HT1080 (cell line): ENCODE data around the gene FBXW7. TPM values are rescaled to one million over a fixed set of nuclear protein-coding genes. Genes with fewer than 3 reads are reported as not detected.

Experiments used
- DNase-seq: peaks from one replicate; pipeline ENCODE4 v3.0.0-alpha.2; 2015; ENCODE audit warnings: low read depth
- total RNA-seq: library from RNA; depleted of rRNA; stranded (reverse); fragments of >200 nt; shearing (Covaris generic); gene quantifications from 2 replicates; pipeline ENCODE4 v1.2.3, GENCODE V29; 2014

The FBXW7 gene
- total RNA-seq, 1 experiment from 2014 or later, result 17.4 TPM

GRCh38 chr4:152374606-152375285, 161.1 kb downstream of the FBXW7 start:
- no peak for DNase-seq

- DNase-seq, result no peak
Measured at GRCh38 chr4:152374153-152374552, 161.7 kb downstream of the FBXW7 start.

DNA sequence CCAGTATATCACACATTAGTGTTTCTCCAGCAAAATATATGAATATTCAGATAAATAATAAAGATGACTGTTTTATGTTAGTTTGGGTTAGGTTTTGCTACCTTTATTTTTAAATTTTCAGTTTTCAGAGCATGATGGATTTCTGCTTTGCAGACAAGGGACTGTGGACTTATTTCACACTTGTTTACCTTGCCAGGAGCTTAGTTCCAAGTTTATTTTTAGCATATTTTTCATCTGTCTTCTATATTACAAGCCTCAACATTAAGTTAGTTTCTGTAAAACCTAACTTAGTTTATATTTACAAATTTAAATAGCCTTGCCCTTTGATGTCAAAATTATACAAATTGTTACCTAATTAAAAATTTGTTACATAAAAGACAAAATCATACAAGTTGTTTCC, 163.4 kb downstream of the FBXW7 start:
- DNase-seq, result no peak

DNA sequence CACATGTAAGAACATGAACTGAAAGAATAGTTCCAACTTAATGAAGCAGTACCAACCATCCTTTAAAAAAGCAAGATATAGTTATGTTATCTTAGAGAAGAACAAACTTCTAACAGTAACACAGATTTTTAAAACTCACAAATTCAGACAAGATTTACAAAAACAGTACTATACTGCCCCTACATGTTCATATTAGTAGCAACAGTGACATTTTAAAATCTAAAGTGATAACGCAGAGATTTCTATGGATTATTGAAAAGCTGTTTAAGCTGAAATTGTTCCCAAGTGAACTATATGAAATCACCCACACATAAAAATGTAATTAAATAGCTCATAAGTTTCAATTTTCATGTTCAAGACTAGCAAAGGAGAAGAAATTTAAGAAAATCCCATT, 166.0 kb downstream of the FBXW7 start:
- DNase-seq, result no peak

GRCh38 chr4:152369203-152369901, 166.5 kb downstream of the FBXW7 start:
- no peak for DNase-seq

- no peak for DNase-seq
Measured at GRCh38 chr4:152368001-152368400, 167.9 kb downstream of the FBXW7 start.

- DNase-seq, result no peak
Measured at GRCh38 chr4:152364883-152365282, 171.0 kb downstream of the FBXW7 start.

- DNase-seq, result no peak
Measured at GRCh38 chr4:152364383-152364782, 171.5 kb downstream of the FBXW7 start.

DNA sequence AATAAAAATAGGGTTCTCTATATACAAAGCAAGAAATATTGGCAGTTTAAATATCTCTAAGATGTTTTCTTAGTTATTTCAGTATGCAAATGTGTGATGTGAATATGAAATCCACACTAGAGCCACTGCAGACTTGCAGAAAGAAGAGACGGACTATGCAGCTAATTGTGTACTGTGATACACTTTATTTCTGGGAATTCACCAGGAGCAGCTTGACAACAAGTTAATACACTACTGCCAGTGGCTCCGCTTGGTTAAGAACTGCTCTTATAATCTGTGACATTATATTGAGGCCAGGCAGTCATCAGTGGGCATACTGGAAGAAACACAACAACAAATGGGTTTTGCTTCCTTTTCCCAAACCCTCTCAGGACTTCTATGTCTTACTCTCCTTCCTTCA, 172.0 kb downstream of the FBXW7 start:
- no peak for DNase-seq

GRCh38 chr4:152363086-152363485, 172.8 kb downstream of the FBXW7 start:
- DNase-seq, result no peak

DNA sequence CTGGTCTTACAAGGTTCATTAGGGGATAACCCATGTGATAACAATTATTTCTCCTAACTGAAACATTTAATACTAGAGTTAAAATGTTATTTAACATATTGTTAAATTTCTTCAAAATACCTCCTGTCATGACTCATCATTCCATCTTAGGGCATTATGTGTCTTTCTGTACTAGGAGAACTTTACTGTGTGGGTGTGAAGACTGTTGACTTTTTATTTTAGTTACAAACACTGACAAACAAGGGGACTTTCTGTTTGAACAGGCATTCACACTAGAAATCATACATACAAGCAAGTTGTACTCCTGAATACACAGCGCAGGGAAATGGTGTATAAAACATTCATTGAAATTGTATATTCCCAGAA, 175.9 kb downstream of the FBXW7 start:
- no peak for DNase-seq

- DNase-seq, result no peak
Measured at GRCh38 chr4:152359208-152360044, 176.5 kb downstream of the FBXW7 start.

DNA sequence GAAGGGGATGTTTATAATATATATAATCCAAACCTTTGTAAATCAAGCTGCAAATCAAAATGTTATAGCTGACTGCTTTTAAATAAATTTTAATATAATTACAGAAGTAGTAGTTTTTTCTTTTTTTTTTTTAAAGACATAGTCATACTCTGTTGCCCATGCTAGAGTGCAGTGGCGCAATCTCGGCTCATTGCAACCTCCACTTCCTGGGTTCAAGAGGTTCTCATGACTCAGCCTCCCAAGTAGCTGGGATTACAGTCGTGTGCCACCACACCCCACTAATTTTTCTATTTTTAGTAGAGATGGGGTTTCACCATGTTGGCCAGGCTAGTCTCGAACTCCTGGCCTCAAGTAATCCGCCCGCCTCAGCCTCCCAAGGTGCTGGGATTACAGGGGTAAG, 178.7 kb downstream of the FBXW7 start:
- DNase-seq, result peak; percentile 57

DNA sequence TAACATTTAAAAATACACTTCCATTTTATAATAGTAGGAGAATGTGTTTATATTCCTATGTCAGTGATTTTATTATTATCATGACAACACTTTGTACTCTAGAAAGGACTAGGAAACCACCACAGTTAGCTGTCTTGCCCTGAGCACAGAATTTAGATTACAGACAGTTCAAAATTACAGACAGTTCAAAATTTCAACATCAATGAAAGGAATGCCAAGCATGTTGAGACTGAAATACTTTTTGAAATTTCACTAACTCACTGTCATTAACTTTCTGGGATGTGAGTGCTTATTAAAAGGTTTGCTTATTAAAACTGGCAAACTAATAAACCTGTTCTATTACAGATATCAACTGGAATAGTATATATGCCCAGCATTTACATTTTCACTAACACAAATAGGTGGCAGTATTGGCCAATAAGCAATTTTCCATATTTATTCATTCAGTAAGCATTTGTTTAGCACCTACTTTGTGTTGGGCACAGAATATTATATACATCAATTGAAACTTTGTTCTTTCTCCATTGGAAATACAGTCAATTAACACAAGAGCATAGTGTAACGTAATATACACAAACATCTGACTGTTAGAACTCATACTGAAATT, 179.4 kb downstream of the FBXW7 start:
- DNase-seq, result no peak

GRCh38 chr4:152352622-152353116, 183.2 kb downstream of the FBXW7 start:
- peak; percentile 42 for DNase-seq

GRCh38 chr4:152352215-152352614, 183.7 kb downstream of the FBXW7 start:
- DNase-seq, result no peak

- DNase-seq, result no peak
Measured at GRCh38 chr4:152351080-152351479, 184.8 kb downstream of the FBXW7 start.

DNA sequence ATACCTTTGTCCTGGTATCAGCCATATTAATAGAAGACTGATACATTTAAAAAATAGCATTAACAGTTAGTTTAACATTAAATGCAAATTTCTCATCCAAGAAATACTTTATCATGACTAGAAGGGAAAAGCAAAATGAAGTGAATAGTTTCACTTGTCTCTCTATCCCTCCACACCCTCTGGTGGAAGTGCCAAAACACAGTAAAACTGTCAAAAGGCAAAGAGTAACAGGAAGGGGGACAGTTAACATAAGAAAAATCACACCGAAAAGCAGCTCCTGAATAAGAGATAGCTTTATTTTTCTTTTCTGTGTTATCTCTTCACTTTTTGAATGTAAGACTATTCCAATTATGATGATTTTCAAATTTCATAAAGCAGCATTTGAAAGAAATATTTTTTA, 187.2 kb downstream of the FBXW7 start:
- peak; percentile 8 for DNase-seq

DNA sequence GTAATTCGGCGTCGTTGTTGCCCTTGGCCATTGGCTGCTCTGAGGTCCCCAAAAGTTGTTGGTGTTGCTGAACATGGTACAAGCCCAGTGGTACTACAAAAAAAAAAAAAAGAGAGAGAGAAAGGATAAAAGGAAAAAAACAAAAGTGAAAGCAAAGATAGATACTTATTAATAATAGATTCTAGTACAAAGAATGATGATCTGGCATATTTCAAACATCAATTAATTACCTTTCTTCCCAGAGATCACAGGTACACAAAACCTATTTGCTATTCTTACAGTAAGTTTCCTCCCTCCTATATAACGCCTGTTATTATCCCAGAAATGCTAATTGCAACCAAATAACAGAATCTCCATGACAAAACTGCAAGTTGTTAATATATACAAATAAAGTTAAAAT, 188.9 kb downstream of the FBXW7 start:
- DNase-seq, result no peak

DNA sequence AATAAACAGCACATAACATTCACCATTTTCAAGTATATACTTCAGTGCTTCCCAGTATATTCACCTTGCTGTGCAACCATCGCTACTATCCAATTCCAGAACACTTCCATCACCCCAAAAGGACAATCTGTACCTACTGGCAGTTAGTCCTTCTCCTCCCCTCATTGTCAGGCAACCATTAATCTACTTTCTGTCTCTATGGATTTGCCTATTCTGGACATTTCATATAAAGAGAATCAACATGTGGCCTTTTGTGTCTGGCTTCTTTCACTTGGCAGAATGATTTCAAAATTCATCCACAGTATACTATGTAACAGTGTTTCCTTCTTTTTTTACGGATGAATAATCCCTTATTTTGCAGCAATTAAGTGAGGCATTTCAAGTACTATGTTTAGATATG, 189.4 kb downstream of the FBXW7 start:
- no peak for DNase-seq

DNA sequence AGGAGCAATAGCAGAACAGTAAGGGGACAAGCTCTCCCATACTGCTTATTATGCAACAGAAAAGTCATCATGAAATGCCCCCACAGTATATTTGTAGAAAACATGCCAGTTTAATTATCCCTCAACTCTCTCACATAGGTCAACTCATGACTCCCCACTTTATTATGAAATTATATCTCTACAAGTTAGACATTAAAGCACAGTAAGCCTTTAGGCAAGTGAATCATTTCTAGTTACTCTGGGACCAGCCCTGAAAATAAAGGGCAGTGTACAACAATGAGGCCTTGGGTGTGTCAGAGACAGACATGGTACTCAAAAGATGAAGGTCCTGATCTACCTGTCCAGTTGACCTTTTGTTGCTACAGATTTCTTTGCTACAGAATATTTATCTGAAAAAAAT, 191.9 kb downstream of the FBXW7 start:
- DNase-seq, result no peak

- DNase-seq, result peak; percentile 45
Measured at GRCh38 chr4:152342293-152342692, 193.6 kb downstream of the FBXW7 start.
